ENCODE measurements around the gene CDC42EP4.

- TF ChIP-seq CTCF (IDR thresholded peaks at IDR 0.05; ENCODE audit: low read depth, low read length) (no peak), EZH2phosphoT487 (IDR thresholded peaks at IDR 0.05; ENCODE audit: low read depth) (no peak)
These were observed 7.4 kb downstream of the CDC42EP4 start for GRCh38 chr17:73304438-73304837.
